ENCODE results near the gene WDPCP.
"Not testable (repeated sequence)": the region's sequence is repeated elsewhere in the genome, so short reads cannot be mapped to it uniquely, and the experiment has no call there.

The WDPCP gene

GRCh38 chr2:63562751-63563150 lies 25.5 kb downstream of the WDPCP start:
- no peak for DNase-seq (ENCODE audit: low read depth, low spot score)
- Histone ChIP-seq H3K36me3 (ENCODE audit: insufficient read depth, low read length) (no peaks in the 10 kb centered on the region), H3K9ac (ENCODE audit: insufficient read length) (no peak overlapping the region), H3K27ac (no peak overlapping the region), H3K4me3 (no peak overlapping the region), H3K9me3 (ENCODE audit: low read depth, low read length) (no peaks in the 10 kb centered on the region)
- TF ChIP-seq EZH2 (IDR thresholded peaks at IDR 0.05) (no peak), FOXP2 (optimal IDR thresholded peaks at IDR 0.05; ENCODE audit: control extremely low read depth, extremely low read length, insufficient read depth) (no peak), POLR2AphosphoS5 (IDR thresholded peaks at IDR 0.05; ENCODE audit: borderline replicate concordance, low read depth, low read length) (no peak)

DNA sequence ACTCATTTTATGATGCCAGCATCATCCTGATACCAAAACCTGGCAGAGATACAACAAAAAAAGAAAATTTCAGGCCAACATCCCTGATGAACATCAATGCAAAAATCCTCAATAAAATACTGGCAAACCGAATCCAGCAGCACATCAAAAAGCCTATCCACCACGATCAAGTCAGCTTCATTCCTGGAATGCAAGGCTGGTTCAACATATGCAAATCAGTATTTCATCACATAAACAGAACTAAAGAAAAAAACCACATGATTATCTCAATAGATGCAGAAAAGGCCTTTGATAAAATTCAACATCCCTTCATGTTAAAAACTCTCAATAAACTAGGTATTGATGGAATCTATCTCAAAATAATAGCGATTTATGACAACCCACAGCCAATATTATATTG lies 29.4 kb downstream of the WDPCP start:
- not testable (repeated sequence) for DNase-seq (ENCODE audit: low read depth, low spot score); H3K36me3 ChIP-seq (ENCODE audit: insufficient read depth, low read length); H3K9me3 ChIP-seq (ENCODE audit: low read depth, low read length); H3K9ac ChIP-seq (ENCODE audit: insufficient read length); H3K27ac ChIP-seq; H3K4me3 ChIP-seq

DNA sequence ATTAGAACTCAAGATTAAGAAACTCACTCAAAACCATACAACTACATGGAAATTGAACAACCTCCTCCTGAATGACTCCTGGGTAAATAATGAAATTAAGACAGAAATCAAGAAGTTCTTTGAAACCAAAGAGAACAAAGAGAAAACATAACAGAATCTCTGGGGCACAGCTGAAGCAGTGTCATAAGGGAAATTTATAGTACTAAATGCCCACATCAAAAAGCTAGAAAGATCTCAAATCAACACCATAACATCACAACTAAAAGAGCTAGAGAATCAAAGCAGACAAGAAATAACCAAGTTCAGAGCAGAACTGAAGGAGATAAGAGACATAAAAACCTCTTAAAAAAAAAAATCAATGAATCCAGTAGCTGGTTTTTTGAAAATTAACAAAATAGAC lies 30.5 kb downstream of the WDPCP start:
- not testable (repeated sequence) for H3K9ac ChIP-seq (ENCODE audit: insufficient read length); H3K27ac ChIP-seq; H3K36me3 ChIP-seq (ENCODE audit: insufficient read depth, low read length); H3K4me3 ChIP-seq; DNase-seq (ENCODE audit: low read depth, low spot score); H3K9me3 ChIP-seq (ENCODE audit: low read depth, low read length)

DNA sequence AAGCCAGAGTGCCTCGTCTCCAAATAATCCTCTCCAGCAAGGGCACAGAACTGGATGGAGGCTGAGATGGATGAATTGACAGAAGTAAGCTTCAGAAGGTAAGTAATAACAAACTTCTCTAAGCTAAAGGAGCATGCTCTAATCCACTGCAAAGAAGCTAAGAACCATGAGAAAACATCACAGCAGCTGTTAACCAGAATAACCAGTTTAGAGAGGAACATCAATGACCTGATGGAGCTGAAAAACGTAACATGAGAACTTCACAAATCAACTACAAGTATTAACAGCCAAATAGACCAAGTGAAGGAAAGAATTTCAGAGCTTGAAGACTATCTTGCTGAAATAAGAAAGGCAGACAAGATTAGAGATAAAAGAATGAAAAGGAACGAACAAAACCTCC lies 32.3 kb downstream of the WDPCP start:
- TF ChIP-seq FOXP2 (optimal IDR thresholded peaks at IDR 0.05; ENCODE audit: control extremely low read depth, extremely low read length, insufficient read depth): no peak
- no peak for TF ChIP-seq POLR2AphosphoS5 (IDR thresholded peaks at IDR 0.05; ENCODE audit: borderline replicate concordance, low read depth, low read length)
- TF ChIP-seq EZH2 (IDR thresholded peaks at IDR 0.05): no peak
- DNase-seq (ENCODE audit: low read depth, low spot score): no peak
- no peaks in the 10 kb centered on the region for H3K9me3 ChIP-seq (ENCODE audit: low read depth, low read length)

GRCh38 chr2:63555299-63555698 lies 33.0 kb downstream of the WDPCP start:
- H3K9me3 ChIP-seq (ENCODE audit: low read depth, low read length): no peaks in the 10 kb centered on the region
- no peak overlapping the region for H3K9ac ChIP-seq (ENCODE audit: insufficient read length)
- H3K36me3 ChIP-seq (ENCODE audit: insufficient read depth, low read length): no peaks in the 10 kb centered on the region
- no peak for TF ChIP-seq EZH2 (IDR thresholded peaks at IDR 0.05)
- TF ChIP-seq FOXP2 (optimal IDR thresholded peaks at IDR 0.05; ENCODE audit: control extremely low read depth, extremely low read length, insufficient read depth): no peak
- TF ChIP-seq POLR2AphosphoS5 (IDR thresholded peaks at IDR 0.05; ENCODE audit: borderline replicate concordance, low read depth, low read length): no peak
- no peak overlapping the region for H3K4me3 ChIP-seq
- DNase-seq (ENCODE audit: low read depth, low spot score): no peak
- H3K27ac ChIP-seq: no peak overlapping the region

More for the DNA sequence above, 32.3 kb downstream of the WDPCP start:
- Histone ChIP-seq H3K4me3 (no peak overlapping the region), H3K36me3 (ENCODE audit: insufficient read depth, low read length) (no peaks in the 10 kb centered on the region), H3K27ac (no peak overlapping the region), H3K9ac (ENCODE audit: insufficient read length) (no peak overlapping the region)

- no peak overlapping the region; the same call in 1 of the 2 replicates for H3K4me3 ChIP-seq
- DNase-seq (ENCODE audit: low read depth, low spot score): no peak
- H3K9me3 ChIP-seq (ENCODE audit: low read depth, low read length): no peaks in the 10 kb centered on the region
- TF ChIP-seq POLR2AphosphoS5 (IDR thresholded peaks at IDR 0.05; ENCODE audit: borderline replicate concordance, low read depth, low read length) (no peak), EZH2 (IDR thresholded peaks at IDR 0.05) (no peak), FOXP2 (optimal IDR thresholded peaks at IDR 0.05; ENCODE audit: control extremely low read depth, extremely low read length, insufficient read depth) (no peak)
- H3K36me3 ChIP-seq (ENCODE audit: insufficient read depth, low read length): no peaks in the 10 kb centered on the region
- no peak overlapping the region for H3K27ac ChIP-seq
- H3K9ac ChIP-seq (ENCODE audit: insufficient read length): no peak overlapping the region
Measured at GRCh38 chr2:63553049-63553448, 35.2 kb downstream of the WDPCP start.

- Histone ChIP-seq H3K9me3 (ENCODE audit: low read depth, low read length) (no peaks in the 10 kb centered on the region), H3K4me3 (no peak overlapping the region), H3K36me3 (ENCODE audit: insufficient read depth, low read length) (no peaks in the 10 kb centered on the region), H3K9ac (ENCODE audit: insufficient read length) (no peak overlapping the region), H3K27ac (no peak overlapping the region)
- TF ChIP-seq FOXP2 (optimal IDR thresholded peaks at IDR 0.05; ENCODE audit: control extremely low read depth, extremely low read length, insufficient read depth) (no peak), EZH2 (IDR thresholded peaks at IDR 0.05) (no peak), POLR2AphosphoS5 (IDR thresholded peaks at IDR 0.05; ENCODE audit: borderline replicate concordance, low read depth, low read length) (no peak)
- DNase-seq (ENCODE audit: low read depth, low spot score): no peak
Measured at GRCh38 chr2:63545023-63545422, 43.3 kb downstream of the WDPCP start.

DNA sequence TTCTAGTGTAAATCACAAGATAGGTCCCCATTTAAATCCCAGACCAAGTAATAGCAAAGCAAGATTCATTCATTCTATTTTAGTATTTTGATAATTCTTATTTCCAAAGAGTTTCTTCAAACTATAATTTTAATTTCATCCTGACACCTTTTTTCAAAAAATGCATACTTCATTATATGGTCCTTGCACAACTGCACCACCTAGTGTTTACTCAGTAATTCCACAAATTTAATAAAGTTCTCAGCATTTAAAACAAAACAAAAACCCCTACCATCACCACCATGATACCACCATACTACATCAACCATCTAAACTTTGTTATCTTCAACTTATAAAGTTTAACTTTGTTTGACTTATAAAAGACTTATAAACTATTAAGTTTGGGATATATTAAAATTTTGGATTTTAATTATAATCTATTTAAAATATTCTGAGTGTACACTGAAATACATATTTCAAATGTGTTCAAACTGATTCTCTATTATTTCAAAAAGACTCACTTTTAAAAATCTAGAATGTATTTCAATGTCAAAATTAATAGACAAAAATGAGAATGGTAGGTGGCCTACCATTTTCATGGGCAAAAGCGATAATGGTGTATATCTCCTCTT lies 44.2 kb downstream of the WDPCP start:
- Histone ChIP-seq H3K9me3 (ENCODE audit: low read depth, low read length) (no peaks in the 10 kb centered on the region), H3K9ac (ENCODE audit: insufficient read length) (no peak overlapping the region), H3K36me3 (ENCODE audit: insufficient read depth, low read length) (no peaks in the 10 kb centered on the region), H3K27ac (no peak overlapping the region), H3K4me3 (no peak overlapping the region)
- no peak for DNase-seq (ENCODE audit: low read depth, low spot score)
- TF ChIP-seq POLR2AphosphoS5 (IDR thresholded peaks at IDR 0.05; ENCODE audit: borderline replicate concordance, low read depth, low read length) (no peak), EZH2 (IDR thresholded peaks at IDR 0.05) (no peak), FOXP2 (optimal IDR thresholded peaks at IDR 0.05; ENCODE audit: control extremely low read depth, extremely low read length, insufficient read depth) (no peak)

DNA sequence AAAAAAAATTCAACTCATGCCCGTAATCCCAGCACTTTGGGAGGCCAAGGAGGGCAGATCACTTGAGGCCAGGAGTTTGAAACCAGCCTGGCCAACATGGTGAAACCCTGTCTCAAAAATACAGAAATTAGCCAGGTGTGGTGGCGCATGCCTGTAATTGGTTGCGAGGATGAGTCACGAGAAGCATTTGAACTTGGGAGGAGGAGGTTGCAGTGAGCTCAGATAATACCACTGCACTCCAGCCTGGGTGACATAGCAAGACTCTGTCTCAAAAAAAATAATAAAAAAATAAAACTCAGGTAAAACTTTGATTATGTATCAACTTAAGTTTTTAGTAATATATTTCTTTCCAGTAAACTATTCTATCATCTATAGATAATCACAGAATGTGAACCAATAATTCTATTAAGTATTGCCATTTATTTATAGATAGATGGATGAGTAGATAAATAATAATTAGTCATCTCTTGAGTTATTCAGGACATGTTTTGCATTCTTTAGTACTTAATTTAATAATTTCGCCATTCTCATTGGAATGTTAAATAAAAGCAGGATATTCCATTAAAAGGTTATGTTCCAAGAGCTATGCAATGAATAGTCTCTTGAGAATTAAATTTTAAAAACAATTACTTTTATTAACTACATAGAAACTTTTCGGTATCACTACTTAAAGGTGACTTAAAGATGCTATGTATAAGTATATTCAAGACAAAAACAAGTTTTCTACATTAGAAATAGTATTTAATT lies 48.7 kb downstream of the WDPCP start:
- H3K27ac ChIP-seq: no peak overlapping the region
- H3K9ac ChIP-seq (ENCODE audit: insufficient read length): no peak overlapping the region
- TF ChIP-seq FOXP2 (optimal IDR thresholded peaks at IDR 0.05; ENCODE audit: control extremely low read depth, extremely low read length, insufficient read depth) (no peak), POLR2AphosphoS5 (IDR thresholded peaks at IDR 0.05; ENCODE audit: borderline replicate concordance, low read depth, low read length) (no peak), EZH2 (IDR thresholded peaks at IDR 0.05) (no peak)
- H3K36me3 ChIP-seq (ENCODE audit: insufficient read depth, low read length): no peaks in the 10 kb centered on the region
- H3K9me3 ChIP-seq (ENCODE audit: low read depth, low read length): no peaks in the 10 kb centered on the region
- H3K4me3 ChIP-seq: no peak overlapping the region
- DNase-seq (ENCODE audit: low read depth, low spot score): no peak

Data from SK-N-MC (cell line).